PFSK-1 (cell line): ENCODE measurements around the gene SETMAR.

ENCODE experiments used
- FOXP2 ChIP-seq: optimal IDR thresholded peaks from 2 replicates; pipeline ENCODE3; 2011; ENCODE audit warnings: borderline replicate concordance, control low read depth, inconsistent platforms; ENCODE audit not compliant: insufficient read depth; ENCODE audit errors: extremely low read length, extremely low read depth
- POLR2AphosphoS5 ChIP-seq: IDR thresholded peaks from 2 replicates; pipeline ENCODE4 v1.6.1; 2012; ENCODE audit warnings: low read depth, mild to moderate bottlenecking, control low read depth, low read length, moderate library complexity
- SIN3A ChIP-seq: IDR thresholded peaks from 2 replicates; pipeline ENCODE4 v1.6.1; 2012; ENCODE audit warnings: mild to moderate bottlenecking, low read length, moderate library complexity, borderline replicate concordance; ENCODE audit not compliant: insufficient read depth
- TAF1 ChIP-seq: IDR thresholded peaks from 2 replicates; pipeline ENCODE4 v1.6.1; 2012; ENCODE audit warnings: low read length, control low read depth, borderline replicate concordance; ENCODE audit not compliant: insufficient read depth
- TF ChIP-seq, protein P1 (sequence below), 2 experiments: IDR thresholded peaks; 2 replicates each; pipeline versions ENCODE4 v1.6.1 to v1.8.0; 2011 to 2012; ENCODE audit warnings: low read depth in 2 of 2, low read length in 2 of 2, control low read depth in 1 of 2, inconsistent platforms in 1 of 2, mild to moderate bottlenecking in 1 of 2, moderate library complexity in 1 of 2; ENCODE audit not compliant: insufficient read depth in 1 of 2

SETMAR gene

DNA sequence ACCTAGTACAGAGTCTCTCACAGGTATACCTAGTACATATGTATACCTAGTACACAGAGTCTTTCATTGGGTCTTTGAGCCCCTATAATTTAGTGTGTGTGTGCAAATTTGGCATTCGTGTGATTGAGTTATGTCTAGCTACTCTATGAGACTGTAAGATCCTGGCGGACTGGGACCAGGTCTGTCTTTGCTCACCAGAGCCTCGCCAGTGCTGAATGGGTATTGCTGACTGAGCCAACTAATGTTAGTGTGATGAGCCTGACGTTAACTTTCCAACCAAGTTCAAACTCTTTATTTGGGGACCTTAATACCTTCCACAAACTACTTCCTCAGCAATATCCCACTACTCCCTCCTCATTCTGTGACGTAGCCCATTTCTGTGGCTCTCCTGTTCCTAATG is 35.6 kb downstream of the SETMAR start:
- TF ChIP-seq, protein P1, sequence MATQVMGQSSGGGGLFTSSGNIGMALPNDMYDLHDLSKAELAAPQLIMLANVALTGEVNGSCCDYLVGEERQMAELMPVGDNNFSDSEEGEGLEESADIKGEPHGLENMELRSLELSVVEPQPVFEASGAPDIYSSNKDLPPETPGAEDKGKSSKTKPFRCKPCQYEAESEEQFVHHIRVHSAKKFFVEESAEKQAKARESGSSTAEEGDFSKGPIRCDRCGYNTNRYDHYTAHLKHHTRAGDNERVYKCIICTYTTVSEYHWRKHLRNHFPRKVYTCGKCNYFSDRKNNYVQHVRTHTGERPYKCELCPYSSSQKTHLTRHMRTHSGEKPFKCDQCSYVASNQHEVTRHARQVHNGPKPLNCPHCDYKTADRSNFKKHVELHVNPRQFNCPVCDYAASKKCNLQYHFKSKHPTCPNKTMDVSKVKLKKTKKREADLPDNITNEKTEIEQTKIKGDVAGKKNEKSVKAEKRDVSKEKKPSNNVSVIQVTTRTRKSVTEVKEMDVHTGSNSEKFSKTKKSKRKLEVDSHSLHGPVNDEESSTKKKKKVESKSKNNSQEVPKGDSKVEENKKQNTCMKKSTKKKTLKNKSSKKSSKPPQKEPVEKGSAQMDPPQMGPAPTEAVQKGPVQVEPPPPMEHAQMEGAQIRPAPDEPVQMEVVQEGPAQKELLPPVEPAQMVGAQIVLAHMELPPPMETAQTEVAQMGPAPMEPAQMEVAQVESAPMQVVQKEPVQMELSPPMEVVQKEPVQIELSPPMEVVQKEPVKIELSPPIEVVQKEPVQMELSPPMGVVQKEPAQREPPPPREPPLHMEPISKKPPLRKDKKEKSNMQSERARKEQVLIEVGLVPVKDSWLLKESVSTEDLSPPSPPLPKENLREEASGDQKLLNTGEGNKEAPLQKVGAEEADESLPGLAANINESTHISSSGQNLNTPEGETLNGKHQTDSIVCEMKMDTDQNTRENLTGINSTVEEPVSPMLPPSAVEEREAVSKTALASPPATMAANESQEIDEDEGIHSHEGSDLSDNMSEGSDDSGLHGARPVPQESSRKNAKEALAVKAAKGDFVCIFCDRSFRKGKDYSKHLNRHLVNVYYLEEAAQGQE (IDR thresholded peaks at IDR 0.05; ENCODE audit: insufficient read depth in 1 of 2, low read depth in 2 of 2, low read length in 2 of 2) = no peak
- no peak for TF ChIP-seq SIN3A

DNA sequence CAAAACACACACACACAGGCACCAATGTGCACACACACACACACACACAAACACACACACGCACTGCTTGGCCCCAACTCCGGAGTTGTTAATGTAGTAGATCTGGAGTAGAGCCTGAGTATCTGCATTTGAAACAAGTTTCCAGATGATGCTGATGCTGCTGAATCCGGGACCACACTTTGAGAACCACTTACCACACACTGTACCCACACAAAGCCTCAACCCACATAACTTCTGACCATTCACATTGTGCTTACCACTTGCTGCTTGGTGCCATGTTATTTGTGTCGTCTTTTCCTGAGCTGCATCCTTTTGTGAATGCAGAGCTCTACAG is 36.9 kb downstream of the SETMAR start:
- no peak for TF ChIP-seq POLR2AphosphoS5
- no peak for TF ChIP-seq TAF1
- TF ChIP-seq, protein P1 (IDR thresholded peaks at IDR 0.05; ENCODE audit: insufficient read depth in 1 of 2, low read depth in 2 of 2, low read length in 2 of 2) = no peak
- TF ChIP-seq SIN3A = no peak
- no peak for TF ChIP-seq FOXP2

DNA sequence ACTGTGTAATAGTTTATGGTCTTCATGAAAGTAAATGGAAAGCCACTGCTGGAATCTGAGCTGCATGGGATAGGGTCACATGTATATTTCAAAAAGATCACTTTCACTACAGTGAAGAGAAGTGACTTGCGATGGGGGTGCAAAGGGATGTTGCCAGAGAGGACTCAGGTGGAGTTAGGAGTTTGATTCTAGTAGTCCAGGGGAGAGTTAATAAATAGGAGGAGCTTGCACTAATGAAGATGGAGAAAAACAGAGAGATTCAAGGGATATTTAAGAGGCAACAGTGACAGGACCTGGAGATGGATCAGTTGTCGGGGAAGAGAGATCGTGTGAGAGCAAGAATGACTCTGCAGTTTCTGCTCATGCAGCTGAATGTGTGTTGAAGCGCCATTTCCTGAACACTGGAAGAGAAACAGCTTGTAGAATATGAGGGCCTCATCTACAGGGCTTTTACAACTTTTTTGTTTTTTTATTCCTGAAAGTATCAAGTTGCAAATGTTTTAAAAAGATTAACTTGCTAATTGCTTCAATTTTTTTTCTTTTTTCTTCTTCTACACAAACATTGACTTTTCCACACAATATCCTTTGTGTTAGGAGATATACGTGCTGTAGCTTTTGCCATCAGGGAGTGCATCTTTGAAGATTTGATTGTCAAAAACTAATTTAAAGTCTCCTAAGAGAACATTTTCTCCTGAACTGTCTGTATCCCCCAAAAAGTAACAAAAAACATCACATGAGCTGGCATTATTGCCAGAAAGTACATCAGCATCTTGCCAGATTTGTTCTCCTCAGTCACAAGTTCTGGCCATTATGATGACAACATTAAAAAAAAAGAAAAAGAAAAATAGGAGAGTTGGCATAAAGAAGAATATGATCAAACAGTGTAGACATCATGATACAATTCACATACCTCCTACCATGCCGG is 37.5 kb downstream of the SETMAR start:
- no peak for TF ChIP-seq SIN3A
- TF ChIP-seq FOXP2 = no peak
- TF ChIP-seq POLR2AphosphoS5 = no peak
- TF ChIP-seq, protein P1 (IDR thresholded peaks at IDR 0.05; ENCODE audit: insufficient read depth in 1 of 2, low read depth in 2 of 2, low read length in 2 of 2) = no peak
- no peak for TF ChIP-seq TAF1

DNA sequence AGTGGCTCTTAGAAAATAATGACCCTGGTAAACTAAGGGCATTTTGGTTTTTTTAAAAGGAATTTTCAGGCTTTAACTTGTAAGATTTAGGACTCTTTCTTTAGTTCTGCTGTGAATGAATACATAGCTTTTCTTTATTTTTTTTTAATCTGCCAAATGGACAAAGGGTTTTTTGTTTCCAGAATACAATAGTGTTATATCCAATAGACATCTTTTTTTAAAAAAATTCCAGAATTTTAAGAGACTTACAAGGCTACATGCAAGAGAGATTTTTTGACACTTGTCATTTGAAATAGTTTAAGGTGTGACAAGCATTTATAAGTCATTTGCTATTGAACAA is 38.1 kb downstream of the SETMAR start:
- TF ChIP-seq SIN3A = no peak
- TF ChIP-seq, protein P1 (IDR thresholded peaks at IDR 0.05; ENCODE audit: insufficient read depth in 1 of 2, low read depth in 2 of 2, low read length in 2 of 2) = no peak
- no peak for TF ChIP-seq TAF1
- TF ChIP-seq POLR2AphosphoS5 = no peak
- TF ChIP-seq FOXP2 = no peak

DNA sequence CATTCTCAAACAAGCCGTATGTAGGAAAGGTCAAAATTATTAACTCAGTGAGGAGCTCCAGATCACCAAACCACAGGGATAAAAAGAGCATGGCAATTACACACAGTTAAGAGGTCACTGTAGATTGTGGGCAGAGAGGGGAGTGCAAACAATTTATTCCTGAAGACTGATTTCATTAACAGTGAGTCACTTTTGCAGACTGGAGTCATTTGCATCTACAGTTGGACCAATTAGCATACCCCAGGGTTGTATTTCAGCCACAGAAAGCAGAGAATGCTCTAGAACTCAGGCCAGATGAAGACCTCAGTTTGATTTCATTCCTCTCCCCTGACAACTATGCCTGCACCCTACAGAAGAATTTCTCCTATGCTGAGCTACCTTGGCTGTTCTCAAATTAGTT is 40.1 kb downstream of the SETMAR start:
- no peak for TF ChIP-seq POLR2AphosphoS5
- no peak for TF ChIP-seq FOXP2
- no peak for TF ChIP-seq SIN3A
- TF ChIP-seq TAF1 = no peak
- TF ChIP-seq, protein P1 (IDR thresholded peaks at IDR 0.05; ENCODE audit: insufficient read depth in 1 of 2, low read depth in 2 of 2, low read length in 2 of 2) = no peak
